DND-41 (cell line): ENCODE measurements around the gene ZFP62.

ENCODE experiments used
- CTCF ChIP-seq: IDR thresholded peaks from 2 replicates; pipeline ENCODE4 v1.5.1; 2012; ENCODE audit warnings: borderline replicate concordance, low read length, moderate library complexity, mild to moderate bottlenecking; ENCODE audit not compliant: poor library complexity, severe bottlenecking; ENCODE audit errors: extremely low read depth
- EZH2 ChIP-seq: IDR thresholded peaks from 3 replicates; pipeline ENCODE4 v1.6.1; 2012; ENCODE audit warnings: borderline replicate concordance, low read depth, mild to moderate bottlenecking, moderate library complexity, low read length, inconsistent platforms; ENCODE audit not compliant: severe bottlenecking

- TF ChIP-seq CTCF (no peak), EZH2 (no peak)
Measured at GRCh38 chr5:180908998-180909731, 48.1 kb upstream of the ZFP62 start.
